ENCODE data around the gene ADRA2C. TPM values are rescaled to one million over a fixed set of nuclear protein-coding genes. Genes with fewer than 3 reads are reported as not detected.

The ADRA2C gene
- total and polyA plus RNA-seq, 2 experiments from 2014 or later: 3.0 to 16.6 TPM

- no peak for TF ChIP-seq JUNB (IDR thresholded peaks at IDR 0.05; ENCODE audit: unreplicated experiment)
Measured at GRCh38 chr4:3812211-3812934, 46.2 kb downstream of the ADRA2C start (continued).

GRCh38 chr4:3813151-3814052 is 47.2 kb downstream of the ADRA2C start:
- ATAC-seq: no peak
- peaks cover 10% of the 10 kb centered on the region for H3K27me3 Mint-ChIP-seq (ENCODE audit: insufficient read depth, low read depth, poor library complexity)
- TF ChIP-seq, protein P1, sequence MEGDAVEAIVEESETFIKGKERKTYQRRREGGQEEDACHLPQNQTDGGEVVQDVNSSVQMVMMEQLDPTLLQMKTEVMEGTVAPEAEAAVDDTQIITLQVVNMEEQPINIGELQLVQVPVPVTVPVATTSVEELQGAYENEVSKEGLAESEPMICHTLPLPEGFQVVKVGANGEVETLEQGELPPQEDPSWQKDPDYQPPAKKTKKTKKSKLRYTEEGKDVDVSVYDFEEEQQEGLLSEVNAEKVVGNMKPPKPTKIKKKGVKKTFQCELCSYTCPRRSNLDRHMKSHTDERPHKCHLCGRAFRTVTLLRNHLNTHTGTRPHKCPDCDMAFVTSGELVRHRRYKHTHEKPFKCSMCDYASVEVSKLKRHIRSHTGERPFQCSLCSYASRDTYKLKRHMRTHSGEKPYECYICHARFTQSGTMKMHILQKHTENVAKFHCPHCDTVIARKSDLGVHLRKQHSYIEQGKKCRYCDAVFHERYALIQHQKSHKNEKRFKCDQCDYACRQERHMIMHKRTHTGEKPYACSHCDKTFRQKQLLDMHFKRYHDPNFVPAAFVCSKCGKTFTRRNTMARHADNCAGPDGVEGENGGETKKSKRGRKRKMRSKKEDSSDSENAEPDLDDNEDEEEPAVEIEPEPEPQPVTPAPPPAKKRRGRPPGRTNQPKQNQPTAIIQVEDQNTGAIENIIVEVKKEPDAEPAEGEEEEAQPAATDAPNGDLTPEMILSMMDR (conservative IDR thresholded peaks at IDR 0.05; ENCODE audit: low read depth in 2 of 2): no peak
- TF ChIP-seq ZNF462 (CRISPR knock-in tag; IDR thresholded peaks at IDR 0.05) (no peak), STAT1 (IDR thresholded peaks at IDR 0.05; ENCODE audit: unreplicated experiment) (no peak), NANOG (IDR thresholded peaks at IDR 0.05; ENCODE audit: borderline replicate concordance) (no peak), ETS1 (IDR thresholded peaks at IDR 0.05) (no peak), JUNB (IDR thresholded peaks at IDR 0.05; ENCODE audit: unreplicated experiment) (no peak), POLR2AphosphoS5 (IDR thresholded peaks at IDR 0.05; ENCODE audit: low read depth) (no peak), EZH2 (IDR thresholded peaks at IDR 0.05; ENCODE audit: low read depth, unreplicated experiment) (no peak), EZH2phosphoT487 (IDR thresholded peaks at IDR 0.05; ENCODE audit: unreplicated experiment) (no peak)
- TF ChIP-seq, protein P2, sequence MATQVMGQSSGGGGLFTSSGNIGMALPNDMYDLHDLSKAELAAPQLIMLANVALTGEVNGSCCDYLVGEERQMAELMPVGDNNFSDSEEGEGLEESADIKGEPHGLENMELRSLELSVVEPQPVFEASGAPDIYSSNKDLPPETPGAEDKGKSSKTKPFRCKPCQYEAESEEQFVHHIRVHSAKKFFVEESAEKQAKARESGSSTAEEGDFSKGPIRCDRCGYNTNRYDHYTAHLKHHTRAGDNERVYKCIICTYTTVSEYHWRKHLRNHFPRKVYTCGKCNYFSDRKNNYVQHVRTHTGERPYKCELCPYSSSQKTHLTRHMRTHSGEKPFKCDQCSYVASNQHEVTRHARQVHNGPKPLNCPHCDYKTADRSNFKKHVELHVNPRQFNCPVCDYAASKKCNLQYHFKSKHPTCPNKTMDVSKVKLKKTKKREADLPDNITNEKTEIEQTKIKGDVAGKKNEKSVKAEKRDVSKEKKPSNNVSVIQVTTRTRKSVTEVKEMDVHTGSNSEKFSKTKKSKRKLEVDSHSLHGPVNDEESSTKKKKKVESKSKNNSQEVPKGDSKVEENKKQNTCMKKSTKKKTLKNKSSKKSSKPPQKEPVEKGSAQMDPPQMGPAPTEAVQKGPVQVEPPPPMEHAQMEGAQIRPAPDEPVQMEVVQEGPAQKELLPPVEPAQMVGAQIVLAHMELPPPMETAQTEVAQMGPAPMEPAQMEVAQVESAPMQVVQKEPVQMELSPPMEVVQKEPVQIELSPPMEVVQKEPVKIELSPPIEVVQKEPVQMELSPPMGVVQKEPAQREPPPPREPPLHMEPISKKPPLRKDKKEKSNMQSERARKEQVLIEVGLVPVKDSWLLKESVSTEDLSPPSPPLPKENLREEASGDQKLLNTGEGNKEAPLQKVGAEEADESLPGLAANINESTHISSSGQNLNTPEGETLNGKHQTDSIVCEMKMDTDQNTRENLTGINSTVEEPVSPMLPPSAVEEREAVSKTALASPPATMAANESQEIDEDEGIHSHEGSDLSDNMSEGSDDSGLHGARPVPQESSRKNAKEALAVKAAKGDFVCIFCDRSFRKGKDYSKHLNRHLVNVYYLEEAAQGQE (IDR thresholded peaks at IDR 0.05; ENCODE audit: unreplicated experiment): no peak

More at GRCh38 chr4:3813151-3814052, 47.2 kb downstream of the ADRA2C start:
- Mint-ChIP-seq H3K9me3 (no peaks in the 10 kb centered on the region; the same call in 1 of the 3 replicates), H3K4me1 (peaks cover 12% of the 10 kb centered on the region), H3K36me3 (ENCODE audit: low read depth) (no peaks in the 10 kb centered on the region; the same call in 2 of the 3 replicates), H3K4me3 (no peak overlapping the region), H3K27ac (no peak overlapping the region)
- no peak overlapping the region for H2AFZ ChIP-seq
- no peaks in the 10 kb centered on the region for H3F3A ChIP-seq (replicated peaks; ENCODE audit: low read depth)
- no peaks in the 10 kb centered on the region for H3K36me3 ChIP-seq (ENCODE audit: insufficient read depth)
- H3K79me2 ChIP-seq (replicated peaks; ENCODE audit: insufficient read depth): no peaks in the 10 kb centered on the region
- no peaks in the 10 kb centered on the region for H3K9me2 ChIP-seq (ENCODE audit: insufficient read depth)
- no peak for DNase-seq (ENCODE audit: low spot score)
- no peak overlapping the region for H3K4me3 ChIP-seq
- no peak overlapping the region for H3K27ac ChIP-seq (ENCODE audit: low read depth)
- H3K27me3 ChIP-seq (ENCODE audit: insufficient read depth): no peaks in the 10 kb centered on the region
- no peak overlapping the region for H3K4me2 ChIP-seq
- H3K4me1 ChIP-seq (ENCODE audit: insufficient read depth): 0 out of 2 replicates have a peak, but pooled peaks cover 1% of the 10 kb centered on the region
- no peaks in the 10 kb centered on the region for H4K20me1 ChIP-seq (replicated peaks; ENCODE audit: insufficient read depth)

Data from GM23338 (cell line).